K562 (cell line): ENCODE measurements around the gene MRPS5. TPM values are rescaled to one million over a fixed set of nuclear protein-coding genes. Genes with fewer than 3 reads are reported as not detected.

ENCODE experiments used
- ATAC-seq: fragments of 200-7000 bp; cut with Tn5 transposase; 3 replicates; pipeline ENCODE4 v1.9.1; 2020; ENCODE audit warnings: moderate library complexity
- BruUV-seq: library from RNA; stranded (reverse); fragments of 400-500 nt; replicated peaks from 2 replicates; lab custom pipeline; 2021; lab: Mats Ljungman, UMichigan
- CTCF ChIA-PET: fragments of 300-600 bp; formaldehyde crosslinking; extraction: SDS; loops from one replicate; lab custom pipeline; 2021; ENCODE audit warnings: low intra/inter-chr PET ratio; lab: Yijun Ruan, JAX
- POLR2A ChIA-PET: fragments of 300-600, 350-650 bp; sonication (Branson Sonifier 250); formaldehyde crosslinking; extraction: SDS; loops from one replicate; lab custom pipeline; 2021; ENCODE audit warnings: antibody characterized with exemption, inconsistent platforms; lab: Yijun Ruan, JAX
- DNase-seq, 4 experiments: peaks; one replicate each; pipeline versions ENCODE4 v3.0.0 to v3.0.0-alpha.2; 2011 to 2018; ENCODE audit warnings: low spot score in 3 of 4, mixed read lengths in 3 of 4; ENCODE audit errors: extremely low read depth in 1 of 4
- FAIRE-seq: peaks from 2 replicates; lab custom pipeline; 2011; peaks lifted over from hg19 to GRCh38; lab: Jason Lieb, UNC
- H2AFZ ChIP-seq: 2 replicates; pipeline ENCODE4 v1.6.0; 2011; ENCODE audit warnings: low read depth, low read length, control low read depth, inconsistent platforms
- H3K27ac ChIP-seq: fragments of 200-600 bp; 3 replicates; pipeline ENCODE4 v1.8.0; 2011; ENCODE audit warnings: low read depth, mild to moderate bottlenecking, control low read depth, inconsistent platforms, low read length, moderate library complexity, mixed read lengths; ENCODE audit errors: extremely low read depth
- H3K27me3 ChIP-seq, 2 experiments: fragments of 300-600 bp in 1 of 2; 2 replicates in 1 of 2; 3 replicates in 1 of 2; pipeline versions ENCODE4 v1.6.0 to v1.8.0; 2011; ENCODE audit warnings: inconsistent platforms in 2 of 2, low read length in 2 of 2, mild to moderate bottlenecking in 1 of 2, mixed read lengths in 1 of 2, moderate library complexity in 1 of 2; ENCODE audit not compliant: control insufficient read depth in 2 of 2, insufficient read depth in 2 of 2
- H3K36me3 ChIP-seq: fragments of 300-600 bp; 3 replicates; pipeline ENCODE4 v1.8.0; 2011; ENCODE audit warnings: mild to moderate bottlenecking, low read length, inconsistent platforms; ENCODE audit not compliant: control insufficient read depth, insufficient read depth
- H3K4me1 ChIP-seq, 2 experiments: fragments of 200-600 bp in 1 of 2; replicated peaks in 1 of 2; 2 replicates in 1 of 2; 3 replicates in 1 of 2; pipeline versions ENCODE4 v1.5.1 to v1.8.0; 2011; ENCODE audit warnings: inconsistent platforms in 2 of 2, low read length in 2 of 2, mild to moderate bottlenecking in 1 of 2, mixed read lengths in 1 of 2, moderate library complexity in 1 of 2; ENCODE audit not compliant: control insufficient read depth in 2 of 2, insufficient read depth in 2 of 2
- H3K4me2 ChIP-seq: 2 replicates; pipeline ENCODE4 v1.6.1; 2011; ENCODE audit warnings: low read length, control low read depth, inconsistent platforms, mixed read lengths; ENCODE audit not compliant: insufficient read depth
- H3K4me3 ChIP-seq: fragments of 200-600 bp; sonication (generic), shearing (Covaris generic); 2 replicates; pipeline ENCODE4 v1.5.1; 2016; ENCODE audit warnings: control low read depth, inconsistent platforms
- H3K79me2 ChIP-seq: fragments of 200-600 bp; 3 replicates; pipeline ENCODE4 v1.8.0; 2011; ENCODE audit warnings: low read length, inconsistent platforms; ENCODE audit not compliant: control insufficient read depth, insufficient read depth
- H3K9ac ChIP-seq, 2 experiments: 2 replicates each; pipeline versions ENCODE4 v1.6.0 to v1.6.1; 2011; ENCODE audit warnings: low read depth in 2 of 2, low read length in 2 of 2, control low read depth in 1 of 2, inconsistent platforms in 1 of 2, mild to moderate bottlenecking in 1 of 2, mixed read lengths in 1 of 2; ENCODE audit not compliant: insufficient read depth in 1 of 2
- H3K9me1 ChIP-seq: one replicate; pipeline ENCODE4 v1.6.0; 2011; ENCODE audit warnings: inconsistent platforms, mild to moderate bottlenecking, low read length, moderate library complexity; ENCODE audit not compliant: control insufficient read depth, insufficient read depth
- H3K9me3 ChIP-seq: replicated peaks from 2 replicates; pipeline ENCODE4 v1.5.1; 2011; ENCODE audit warnings: low read depth, low read length, inconsistent platforms; ENCODE audit not compliant: control insufficient read depth, insufficient read depth
- H4K20me1 ChIP-seq: replicated peaks from 2 replicates; pipeline ENCODE4 v1.6.1; 2011; ENCODE audit warnings: low read length, inconsistent platforms, mixed read lengths; ENCODE audit not compliant: control insufficient read depth, insufficient read depth
- ATF3 ChIP-seq, 2 experiments: fragments of 450-650 bp in 1 of 2; sonication (generic) in 1 of 2; formaldehyde crosslinking in 1 of 2; IDR thresholded peaks in 1 of 2; conservative IDR thresholded peaks in 1 of 2; 2 replicates each; pipeline versions ENCODE4 v1.6.1 to v1.8.1; 2016 to 2023; ENCODE audit warnings: mild to moderate bottlenecking in 2 of 2, moderate library complexity in 2 of 2, inconsistent platforms in 1 of 2, missing genetic modification reagents in 1 of 2
- ATF4 ChIP-seq: fragments of 450-650 bp; formaldehyde crosslinking; IDR thresholded peaks from 2 replicates; pipeline ENCODE4 v1.4.0; 2022; ENCODE audit warnings: mild to moderate bottlenecking, moderate library complexity
- BRF1 ChIP-seq: IDR thresholded peaks from 3 replicates; pipeline ENCODE4 v1.6.1; 2011; ENCODE audit warnings: borderline replicate concordance, mild to moderate bottlenecking; ENCODE audit not compliant: insufficient read length; ENCODE audit errors: extremely low read depth
- COPS2 ChIP-seq: fragments of 450-650 bp; conservative IDR thresholded peaks from 2 replicates; pipeline ENCODE4 v1.6.1; 2016; ENCODE audit warnings: mild to moderate bottlenecking, moderate library complexity
- HES1 ChIP-seq: fragments of 450-650 bp; IDR thresholded peaks from 2 replicates; pipeline ENCODE4 v1.6.1; 2016; ENCODE audit warnings: low read depth, mild to moderate bottlenecking, moderate library complexity
- HIVEP1 ChIP-seq: fragments of 250-450 bp; sonication (Bioruptor Pico); IDR thresholded peaks from 2 replicates; pipeline ENCODE4 v1.4.0; 2020; ENCODE audit warnings: mild to moderate bottlenecking
- HNRNPK ChIP-seq: fragments of 200-400 bp; formaldehyde crosslinking; IDR thresholded peaks from one replicate; pipeline ENCODE4 v1.6.1; 2018; ENCODE audit warnings: mild to moderate bottlenecking, low read depth, low read length; ENCODE audit not compliant: poor library complexity, severe bottlenecking
- NFYB ChIP-seq: IDR thresholded peaks from 2 replicates; pipeline ENCODE4 v1.6.1; 2011; ENCODE audit warnings: mild to moderate bottlenecking, moderate library complexity; ENCODE audit not compliant: insufficient read length; ENCODE audit errors: extremely low read depth
- PRDM10 ChIP-seq: fragments of 450-650 bp; IDR thresholded peaks from 2 replicates; pipeline ENCODE4 v1.6.1; 2018; ENCODE audit not compliant: partially characterized antibody
- ZNF274 ChIP-seq: IDR thresholded peaks from 2 replicates; pipeline ENCODE4 v1.6.1; 2011; ENCODE audit warnings: low read depth, mild to moderate bottlenecking, low read length, moderate library complexity, borderline replicate concordance
- ZNF449 ChIP-seq: fragments of 250-450 bp; sonication (Bioruptor Pico); IDR thresholded peaks from 2 replicates; pipeline ENCODE4 v1.8.0; 2022; ENCODE audit warnings: moderate library complexity, mild to moderate bottlenecking, inconsistent platforms
- WGBS: fragments of 100-300 bp; shearing (Covaris generic); methylation state at CpG from one replicate; pipeline ENCODE4 v1.1.6; 2016; ENCODE audit warnings: low coverage, mixed read lengths; ENCODE audit not compliant: insufficient coverage; ENCODE audit errors: missing lambda C conversion rate; 5-methylcytosine and 5-hydroxymethylcytosine counted together
- in situ Hi-C: fragments of 300-500 bp; cut with MboI; formaldehyde crosslinking; loops from 4 replicates; pipeline ENCODE4 v1.15.0; 2018; ENCODE audit warnings: inconsistent platforms, mixed read lengths
- intact Hi-C: fragments of 100-400 bp; cut with micrococcal nuclease; formaldehyde crosslinking; loops from 2 replicates; pipeline ENCODE4 v1.14.2; 2022
- polyA plus RNA-seq, 8 experiments: library from polyadenylated mRNA; depleted of rRNA in 4 of 8; stranded (reverse) in 5 of 8; unstranded in 3 of 8; fragments of >200 nt; fragmentation: Nextera tagmentation in 2 of 8; fragmentation: Illumina TruSeq in 1 of 8; extraction: Ambion mirVana in 2 of 8; extraction: Trizol in 1 of 8; gene quantifications; 2 replicates each; pipeline versions ENCODE4 v1.2.1 to v1.2.3, GENCODE V29; 2011 to 2014; ENCODE audit warnings: inconsistent platforms in 1 of 8, missing spikeins in 1 of 8
- total RNA-seq, 7 experiments: library from RNA; depleted of rRNA in 6 of 7; stranded (reverse); fragments of >200 nt in 6 of 7; fragmentation: Illumina TruSeq in 2 of 7; extraction: Trizol in 2 of 7; gene quantifications; 2 replicates each; pipeline versions ENCODE4 v1.2.1 to v1.2.3, GENCODE V29; 2011 to 2021; ENCODE audit warnings: low replicate concordance in 1 of 7

MRPS5 gene
- total and polyA plus RNA-seq, 9 of the 15 experiments (the other 6 are each of a cell fraction or from before 2014, with no cell fraction given), result 85.0 to 162 (median 118) TPM

GRCh38 chr2:95091885-95092555 is 29.6 kb downstream of the MRPS5 start:
- peaks cover 63% of the 10 kb centered on the region for H3K36me3 ChIP-seq
- in situ Hi-C loops, result no loop called here
- CTCF ChIA-PET, result no interaction called here
- no peak for TF ChIP-seq COPS2
- no peak for TF ChIP-seq ATF4 (CRISPR knock-in tag)
- TF ChIP-seq NFYB, result no peak
- no peak for TF ChIP-seq HES1
- TF ChIP-seq ATF3 (IDR thresholded peaks at IDR 0.05), result no peak
- TF ChIP-seq ATF3 (CRISPR knock-in tag; conservative IDR thresholded peaks at IDR 0.05), result no peak
- no peak for TF ChIP-seq PRDM10
- no peak for TF ChIP-seq ZNF449 (CRISPR knock-in tag)
- TF ChIP-seq ZNF274, result no peak
- no peak for TF ChIP-seq BRF1
- TF ChIP-seq HNRNPK, result no peak
- no peak for TF ChIP-seq HIVEP1 (CRISPR knock-in tag)

More at GRCh38 chr2:95091885-95092555, 29.6 kb downstream of the MRPS5 start:
- Histone ChIP-seq H3K4me1 (no peaks in the 10 kb centered on the region), H3K9me3 (no peaks in the 10 kb centered on the region), H3K4me2 (no peak overlapping the region), H3K9ac (no peak overlapping the region), H2AFZ (no peak overlapping the region), H3K9me1 (no peaks in the 10 kb centered on the region), H3K4me3 (no peak overlapping the region), H4K20me1 (no peaks in the 10 kb centered on the region), H3K79me2 (no peaks in the 10 kb centered on the region), H3K27ac (no peak overlapping the region), H3K27me3 (no peaks in the 10 kb centered on the region)
- no peak for FAIRE-seq
- no peak for ATAC-seq
- 92% methylated on average over 6 of the region's 6 CpGs for WGBS
- BruUV-seq, result no TSS peak
- DNase-seq, result no peak
- intact Hi-C loops, result no loop called here
- POLR2A ChIA-PET, result no interaction called here
